GM12801 (cell line): ENCODE results near the gene ST3GAL2.

Experiments used
- TF ChIP-seq, protein P1 (sequence below): IDR thresholded peaks from one replicate; pipeline ENCODE4 v1.5.1; 2011; ENCODE audit warnings: control low read depth; ENCODE audit not compliant: insufficient read length; ENCODE audit errors: extremely low read depth

The ST3GAL2 gene

DNA sequence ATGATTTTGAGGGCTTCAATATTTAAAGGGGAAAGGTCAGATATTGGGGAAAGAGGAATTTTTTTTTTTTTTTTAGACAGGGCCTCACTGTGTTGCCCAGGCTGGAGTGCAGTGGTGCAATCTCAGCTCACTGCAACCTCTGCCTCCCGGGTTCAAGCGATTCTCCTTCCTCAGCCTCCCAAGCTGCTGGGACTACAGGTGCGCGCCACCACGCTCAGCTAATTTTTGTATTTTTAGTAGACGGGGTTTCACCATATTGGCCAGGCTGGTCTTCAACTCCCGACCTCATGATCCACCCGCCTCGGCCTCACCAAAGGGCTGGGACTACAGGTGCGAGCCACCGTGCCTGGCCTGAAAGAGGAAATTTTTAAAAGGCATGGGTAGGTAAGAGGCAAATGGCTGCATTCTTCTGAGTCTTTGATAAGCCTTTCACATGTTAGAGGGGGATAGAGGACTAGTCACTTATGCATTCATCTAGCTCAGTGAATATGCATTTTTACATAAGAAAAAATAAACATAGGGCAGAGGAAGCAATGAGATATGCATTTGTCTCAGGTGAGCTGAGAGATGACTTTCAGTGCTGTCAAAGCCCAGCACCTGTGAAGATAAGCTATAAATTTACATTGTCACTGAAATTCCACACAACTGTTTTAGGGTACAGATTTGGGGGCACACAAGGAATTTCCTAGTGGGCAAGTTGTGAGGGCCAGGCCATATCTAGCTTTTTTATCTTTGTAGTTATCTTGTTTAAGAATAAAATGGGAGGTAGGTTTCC is 14.4 kb upstream of the ST3GAL2 start:
- TF ChIP-seq, protein P1, sequence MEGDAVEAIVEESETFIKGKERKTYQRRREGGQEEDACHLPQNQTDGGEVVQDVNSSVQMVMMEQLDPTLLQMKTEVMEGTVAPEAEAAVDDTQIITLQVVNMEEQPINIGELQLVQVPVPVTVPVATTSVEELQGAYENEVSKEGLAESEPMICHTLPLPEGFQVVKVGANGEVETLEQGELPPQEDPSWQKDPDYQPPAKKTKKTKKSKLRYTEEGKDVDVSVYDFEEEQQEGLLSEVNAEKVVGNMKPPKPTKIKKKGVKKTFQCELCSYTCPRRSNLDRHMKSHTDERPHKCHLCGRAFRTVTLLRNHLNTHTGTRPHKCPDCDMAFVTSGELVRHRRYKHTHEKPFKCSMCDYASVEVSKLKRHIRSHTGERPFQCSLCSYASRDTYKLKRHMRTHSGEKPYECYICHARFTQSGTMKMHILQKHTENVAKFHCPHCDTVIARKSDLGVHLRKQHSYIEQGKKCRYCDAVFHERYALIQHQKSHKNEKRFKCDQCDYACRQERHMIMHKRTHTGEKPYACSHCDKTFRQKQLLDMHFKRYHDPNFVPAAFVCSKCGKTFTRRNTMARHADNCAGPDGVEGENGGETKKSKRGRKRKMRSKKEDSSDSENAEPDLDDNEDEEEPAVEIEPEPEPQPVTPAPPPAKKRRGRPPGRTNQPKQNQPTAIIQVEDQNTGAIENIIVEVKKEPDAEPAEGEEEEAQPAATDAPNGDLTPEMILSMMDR, result no peak

DNA sequence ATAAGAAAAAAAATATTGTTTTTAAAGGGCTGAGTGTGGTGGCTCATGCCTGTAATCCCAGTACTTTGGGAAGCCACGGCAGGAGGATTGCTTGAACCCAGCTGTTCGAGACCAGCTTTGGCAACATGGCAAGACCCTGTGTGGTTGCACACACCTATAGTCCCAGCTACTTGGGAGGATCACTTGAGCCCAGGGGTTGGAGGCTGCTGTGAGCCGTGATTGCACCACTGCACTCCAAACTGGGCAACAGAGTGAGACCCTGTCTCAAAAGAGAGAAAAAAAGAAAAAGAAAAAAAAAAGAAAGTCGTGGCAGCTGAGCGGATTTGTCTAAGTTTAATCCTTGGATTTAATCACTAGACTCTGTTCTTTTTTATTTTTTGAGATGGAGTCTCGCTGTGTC is 9.2 kb upstream of the ST3GAL2 start:
- TF ChIP-seq, protein P1, result no peak

- TF ChIP-seq, protein P1, result no peak
Observed at GRCh38 chr16:70444249-70445063, 5.6 kb upstream of the ST3GAL2 start.

- TF ChIP-seq, protein P1, result no peak
Observed at GRCh38 chr16:70442344-70442743, 3.4 kb upstream of the ST3GAL2 start.

- TF ChIP-seq, protein P1, result no peak
Observed at GRCh38 chr16:70441406-70441990, 2.6 kb upstream of the ST3GAL2 start.

- TF ChIP-seq, protein P1, result no peak
Observed at GRCh38 chr16:70440009-70440692, 1.3 kb upstream of the ST3GAL2 start.

DNA sequence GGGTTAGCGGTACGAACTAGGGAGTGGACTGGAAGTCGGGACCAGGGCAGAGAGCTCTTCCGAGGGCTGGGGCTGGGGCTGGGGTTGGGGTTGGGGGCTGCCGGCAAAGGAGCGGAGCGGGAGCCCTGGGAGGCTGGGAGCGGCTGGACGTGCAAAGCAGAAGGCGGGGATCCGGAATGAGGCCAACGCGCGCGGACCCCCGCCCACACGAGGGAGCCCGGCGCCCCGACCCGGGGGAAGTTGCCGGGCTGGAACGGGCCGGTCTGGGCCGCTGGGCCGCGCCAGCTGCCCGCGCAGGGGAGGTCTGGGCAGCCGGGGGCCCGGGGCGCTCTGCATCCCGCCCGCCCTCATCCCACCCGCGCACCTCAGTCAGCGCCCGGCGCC is 323 bp downstream of the ST3GAL2 start:
- TF ChIP-seq, protein P1, result no peak
